ENCODE measurements around the gene PCDH10.

The PCDH10 gene

DNA sequence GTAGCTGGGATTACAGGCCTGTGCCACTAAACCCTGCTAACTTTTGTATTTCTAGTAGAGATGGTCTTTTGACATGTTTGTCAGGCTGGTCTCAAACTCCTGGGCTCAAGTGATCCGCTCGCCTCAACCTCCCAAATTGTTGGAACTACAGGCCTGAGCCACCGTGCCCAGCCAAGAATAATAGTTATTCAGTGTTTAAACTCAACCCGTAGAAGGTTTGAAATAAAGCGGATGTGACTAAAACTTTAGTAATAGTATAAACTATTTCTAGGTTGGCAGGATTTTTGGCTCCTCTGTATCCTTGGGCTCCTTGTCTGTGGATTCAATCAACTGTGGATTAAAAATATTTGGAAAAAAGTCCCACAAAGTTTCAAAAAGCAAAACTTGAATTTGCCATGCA, 37.8 kb downstream of the PCDH10 start:
- no peak overlapping the region for H3K27ac ChIP-seq (ENCODE audit: low read length)
- H3K4me1 ChIP-seq (ENCODE audit: low read length) = 0 out of 2 replicates have a peak, but pooled peaks cover 6% of the 10 kb centered on the region
- no peaks in the 10 kb centered on the region for H3K9me2 ChIP-seq (replicated peaks; ENCODE audit: insufficient read depth, low read length)
- no peak overlapping the region for H3K9ac ChIP-seq (ENCODE audit: low read length)
- no peaks in the 10 kb centered on the region for H3K79me2 ChIP-seq (ENCODE audit: low read length)
- H3K27me3 ChIP-seq (replicated peaks; ENCODE audit: insufficient read depth, low read length) = no peaks in the 10 kb centered on the region
- H4K20me1 ChIP-seq (ENCODE audit: insufficient read depth, low read length) = no peaks in the 10 kb centered on the region
- H3K36me3 ChIP-seq (replicated peaks; ENCODE audit: insufficient read depth, low read length) = no peaks in the 10 kb centered on the region
- no peak overlapping the region for H3K4me2 ChIP-seq (ENCODE audit: low read depth, low read length)
- H3K4me3 ChIP-seq (ENCODE audit: low read length) = no peak overlapping the region
- peaks cover 3% of the 10 kb centered on the region; the same call in 1 of the 2 replicates for H3F3A ChIP-seq (ENCODE audit: insufficient read depth, low read length)
- H3K9me3 ChIP-seq (replicated peaks; ENCODE audit: insufficient read depth, low read length) = no peaks in the 10 kb centered on the region
- TF ChIP-seq, protein P1, sequence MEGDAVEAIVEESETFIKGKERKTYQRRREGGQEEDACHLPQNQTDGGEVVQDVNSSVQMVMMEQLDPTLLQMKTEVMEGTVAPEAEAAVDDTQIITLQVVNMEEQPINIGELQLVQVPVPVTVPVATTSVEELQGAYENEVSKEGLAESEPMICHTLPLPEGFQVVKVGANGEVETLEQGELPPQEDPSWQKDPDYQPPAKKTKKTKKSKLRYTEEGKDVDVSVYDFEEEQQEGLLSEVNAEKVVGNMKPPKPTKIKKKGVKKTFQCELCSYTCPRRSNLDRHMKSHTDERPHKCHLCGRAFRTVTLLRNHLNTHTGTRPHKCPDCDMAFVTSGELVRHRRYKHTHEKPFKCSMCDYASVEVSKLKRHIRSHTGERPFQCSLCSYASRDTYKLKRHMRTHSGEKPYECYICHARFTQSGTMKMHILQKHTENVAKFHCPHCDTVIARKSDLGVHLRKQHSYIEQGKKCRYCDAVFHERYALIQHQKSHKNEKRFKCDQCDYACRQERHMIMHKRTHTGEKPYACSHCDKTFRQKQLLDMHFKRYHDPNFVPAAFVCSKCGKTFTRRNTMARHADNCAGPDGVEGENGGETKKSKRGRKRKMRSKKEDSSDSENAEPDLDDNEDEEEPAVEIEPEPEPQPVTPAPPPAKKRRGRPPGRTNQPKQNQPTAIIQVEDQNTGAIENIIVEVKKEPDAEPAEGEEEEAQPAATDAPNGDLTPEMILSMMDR (IDR thresholded peaks at IDR 0.05; ENCODE audit: low read length) = no peak
- TF ChIP-seq EZH2phosphoT487 (IDR thresholded peaks at IDR 0.05; ENCODE audit: low read length) = no peak
- H2AFZ ChIP-seq (ENCODE audit: low read length) = no peak overlapping the region
- no peak for DNase-seq

DNA sequence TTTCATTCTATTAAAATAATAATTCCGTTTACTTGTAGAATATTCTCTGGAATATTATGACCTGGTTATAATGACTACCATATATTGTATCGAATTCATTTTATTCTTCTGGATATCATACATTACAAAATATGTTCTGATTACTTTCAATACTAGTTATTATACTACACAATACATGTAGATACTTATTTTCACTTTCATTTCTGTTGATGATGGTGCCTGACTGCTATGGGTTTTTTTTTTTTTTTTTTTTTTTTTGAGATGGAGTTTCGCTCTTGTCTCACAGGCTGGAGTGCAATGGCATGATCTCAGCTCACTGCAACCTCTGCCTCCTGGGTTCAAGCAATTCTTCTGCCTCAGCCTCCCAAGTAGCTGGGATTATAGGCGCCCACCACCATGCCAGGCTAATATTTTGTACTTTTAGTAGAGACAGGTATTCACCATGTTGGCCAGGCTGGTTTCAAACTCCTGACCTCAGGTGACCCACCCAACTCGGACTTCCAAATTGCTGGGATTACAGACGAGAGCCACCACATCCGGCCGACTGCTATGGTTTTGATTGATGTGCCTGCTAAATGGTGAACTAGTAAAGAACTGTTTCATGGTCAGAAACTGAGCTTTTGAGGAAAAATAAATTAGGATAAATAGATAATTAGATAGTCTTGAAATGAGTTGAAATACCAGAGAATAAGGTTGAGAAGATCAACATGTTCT, 39.5 kb downstream of the PCDH10 start:
- TF ChIP-seq EZH2 (optimal IDR thresholded peaks at IDR 0.05; ENCODE audit: low read depth, low read length) (no peak), EZH2phosphoT487 (IDR thresholded peaks at IDR 0.05; ENCODE audit: low read length) (no peak)
- TF ChIP-seq, protein P1 (IDR thresholded peaks at IDR 0.05; ENCODE audit: low read length) = no peak
- peak overlapping the region; percentile 24; the same call in 1 of the 2 replicates for H3K27ac ChIP-seq (ENCODE audit: low read length)
- H3K79me2 ChIP-seq (ENCODE audit: low read length) = no peaks in the 10 kb centered on the region
- peak overlapping the region; percentile 33; the same call in 1 of the 2 replicates for H2AFZ ChIP-seq (ENCODE audit: low read length)
- peak; percentile 65 for DNase-seq
- no peak overlapping the region for H3K9ac ChIP-seq (ENCODE audit: low read length)
- H3K4me1 ChIP-seq (ENCODE audit: low read length) = 0 out of 2 replicates have a peak, but pooled peaks cover 6% of the 10 kb centered on the region
- peaks cover 3% of the 10 kb centered on the region; the same call in 1 of the 2 replicates for H3F3A ChIP-seq (ENCODE audit: insufficient read depth, low read length)
- H3K36me3 ChIP-seq (replicated peaks; ENCODE audit: insufficient read depth, low read length) = no peaks in the 10 kb centered on the region
- no peaks in the 10 kb centered on the region for H4K20me1 ChIP-seq (ENCODE audit: insufficient read depth, low read length)
- peak overlapping the region; percentile 30 for H3K4me3 ChIP-seq (ENCODE audit: low read length)
- H3K27me3 ChIP-seq (replicated peaks; ENCODE audit: insufficient read depth, low read length) = no peaks in the 10 kb centered on the region
- H3K4me2 ChIP-seq (ENCODE audit: low read depth, low read length) = peak overlapping the region; percentile 43; the same call in 1 of the 2 replicates
- H3K9me2 ChIP-seq (replicated peaks; ENCODE audit: insufficient read depth, low read length) = no peaks in the 10 kb centered on the region
- no peaks in the 10 kb centered on the region for H3K9me3 ChIP-seq (replicated peaks; ENCODE audit: insufficient read depth, low read length)

DNA sequence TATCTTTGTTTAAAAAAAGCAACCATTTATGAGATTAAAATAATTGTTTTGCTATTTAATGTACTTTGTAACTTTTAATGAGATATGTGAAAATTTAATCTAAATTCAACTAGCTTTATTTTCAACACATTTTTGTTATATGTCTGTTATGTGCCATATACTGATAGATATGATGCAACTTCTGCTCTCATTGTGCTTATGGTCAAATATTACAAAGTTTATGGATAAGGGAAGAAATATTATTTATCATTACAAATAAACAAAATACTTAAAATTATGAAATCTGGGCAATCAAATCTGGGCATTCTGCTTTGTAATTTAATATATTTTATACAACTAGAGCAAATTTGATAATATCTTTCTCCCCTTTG, 40.0 kb downstream of the PCDH10 start:
- TF ChIP-seq EZH2phosphoT487 (IDR thresholded peaks at IDR 0.05; ENCODE audit: low read length) = no peak
- TF ChIP-seq, protein P1 (IDR thresholded peaks at IDR 0.05; ENCODE audit: low read length) = no peak
- Histone ChIP-seq H3K4me2 (ENCODE audit: low read depth, low read length) (peak overlapping the region; percentile 43; the same call in 1 of the 2 replicates), H3F3A (ENCODE audit: insufficient read depth, low read length) (peaks cover 3% of the 10 kb centered on the region; the same call in 1 of the 2 replicates), H3K4me3 (ENCODE audit: low read length) (peak overlapping the region; percentile 30), H3K9me2 (replicated peaks; ENCODE audit: insufficient read depth, low read length) (no peaks in the 10 kb centered on the region), H3K27me3 (replicated peaks; ENCODE audit: insufficient read depth, low read length) (no peaks in the 10 kb centered on the region), H3K27ac (ENCODE audit: low read length) (peak overlapping the region; percentile 24; the same call in 1 of the 2 replicates), H3K79me2 (ENCODE audit: low read length) (no peaks in the 10 kb centered on the region), H2AFZ (ENCODE audit: low read length) (peak overlapping the region; percentile 33; the same call in 1 of the 2 replicates), H3K4me1 (ENCODE audit: low read length) (0 out of 2 replicates have a peak, but pooled peaks cover 6% of the 10 kb centered on the region), H3K9me3 (replicated peaks; ENCODE audit: insufficient read depth, low read length) (no peaks in the 10 kb centered on the region), H3K9ac (ENCODE audit: low read length) (no peak overlapping the region), H3K36me3 (replicated peaks; ENCODE audit: insufficient read depth, low read length) (no peaks in the 10 kb centered on the region), H4K20me1 (ENCODE audit: insufficient read depth, low read length) (no peaks in the 10 kb centered on the region)
- DNase-seq = no peak

Data from MM.1S (cell line).